Gastroesophageal sphincter (tissue), 3 donors: ENCODE results near the gene CERS2.

Experiments
- EP300 ChIP-seq: sonication (generic); formaldehyde crosslinking; IDR thresholded peaks from one replicate; pipeline ENCODE4 v1.6.1; 2017; ENCODE audit warnings: antibody characterized with exemption, mild to moderate bottlenecking
- POLR2A ChIP-seq, 2 donors: fragments of 450-650 bp; IDR thresholded peaks; one replicate each; pipeline ENCODE4 v1.6.1; 2017; ENCODE audit warnings: antibody characterized with exemption in 2 of 2, mild to moderate bottlenecking in 2 of 2, moderate library complexity in 1 of 2
- POLR2AphosphoS5 ChIP-seq: sonication (generic); formaldehyde crosslinking; IDR thresholded peaks from one replicate; pipeline ENCODE4 v1.6.1; 2017; ENCODE audit warnings: antibody characterized with exemption
- TF ChIP-seq, protein P1 (sequence below), 4 experiments: fragments of 200-600 bp in 2 of 4; fragments of 450-650 bp in 2 of 4; sonication (generic) in 1 of 4; IDR thresholded peaks; one replicate each; pipeline ENCODE4 v1.5.1; 2017 to 2019; ENCODE audit warnings: antibody characterized with exemption in 4 of 4, mild to moderate bottlenecking in 2 of 4, moderate library complexity in 2 of 4

- TF ChIP-seq, protein P1, sequence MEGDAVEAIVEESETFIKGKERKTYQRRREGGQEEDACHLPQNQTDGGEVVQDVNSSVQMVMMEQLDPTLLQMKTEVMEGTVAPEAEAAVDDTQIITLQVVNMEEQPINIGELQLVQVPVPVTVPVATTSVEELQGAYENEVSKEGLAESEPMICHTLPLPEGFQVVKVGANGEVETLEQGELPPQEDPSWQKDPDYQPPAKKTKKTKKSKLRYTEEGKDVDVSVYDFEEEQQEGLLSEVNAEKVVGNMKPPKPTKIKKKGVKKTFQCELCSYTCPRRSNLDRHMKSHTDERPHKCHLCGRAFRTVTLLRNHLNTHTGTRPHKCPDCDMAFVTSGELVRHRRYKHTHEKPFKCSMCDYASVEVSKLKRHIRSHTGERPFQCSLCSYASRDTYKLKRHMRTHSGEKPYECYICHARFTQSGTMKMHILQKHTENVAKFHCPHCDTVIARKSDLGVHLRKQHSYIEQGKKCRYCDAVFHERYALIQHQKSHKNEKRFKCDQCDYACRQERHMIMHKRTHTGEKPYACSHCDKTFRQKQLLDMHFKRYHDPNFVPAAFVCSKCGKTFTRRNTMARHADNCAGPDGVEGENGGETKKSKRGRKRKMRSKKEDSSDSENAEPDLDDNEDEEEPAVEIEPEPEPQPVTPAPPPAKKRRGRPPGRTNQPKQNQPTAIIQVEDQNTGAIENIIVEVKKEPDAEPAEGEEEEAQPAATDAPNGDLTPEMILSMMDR (IDR thresholded peaks at IDR 0.05): no peak
- TF ChIP-seq POLR2A (IDR thresholded peaks at IDR 0.05) (no peak), EP300 (no peak), POLR2AphosphoS5 (no peak)
Observed at GRCh38 chr1:150999926-151000325, 25.3 kb upstream of the CERS2 start.
